SK-N-SH (cell line): ENCODE results near the gene YBX1. TPM values are rescaled to one million over a fixed set of nuclear protein-coding genes. Genes with fewer than 3 reads are reported as not detected.
A peak's percentile ranks its signal among the peaks of the same experiment; 100 is the strongest.

Source experiments
- CTCF ChIA-PET: fragments of 300-600, 350-600 bp; formaldehyde crosslinking; extraction: SDS; loops from one replicate; lab custom pipeline; 2021; lab: Yijun Ruan, JAX
- POLR2A ChIA-PET: fragments of 350-600 bp; sonication (Branson Sonifier 250); formaldehyde crosslinking; extraction: SDS; loops from one replicate; lab custom pipeline; 2020; ENCODE audit warnings: antibody characterized with exemption, inconsistent platforms; lab: Yijun Ruan, JAX
- DNase-seq: peaks from one replicate; pipeline ENCODE4 v3.0.0; 2012
- H2AFZ ChIP-seq: fragments of 200-600 bp; sonication (generic); 2 replicates; pipeline ENCODE4 v1.8.1; 2016; ENCODE audit warnings: antibody characterized with exemption, mild to moderate bottlenecking, low read depth
- H3F3A ChIP-seq: fragments of 200-600 bp; sonication (generic); replicated peaks from 2 replicates; pipeline ENCODE3; 2016; ENCODE audit warnings: antibody characterized with exemption, mild to moderate bottlenecking; ENCODE audit not compliant: insufficient read depth
- H3K27ac ChIP-seq, 2 experiments: fragments of 200-500 bp in 1 of 2; fragments of 200-600 bp in 1 of 2; sonication (Bioruptor generic) in 1 of 2; sonication (generic), shearing (Covaris generic) in 1 of 2; 2 replicates each; pipeline versions ENCODE4 v1.5.1 to v1.6.1; 2014 to 2016; ENCODE audit warnings: low read depth in 2 of 2, inconsistent platforms in 1 of 2, low read length in 1 of 2, mild to moderate bottlenecking in 1 of 2, mixed read lengths in 1 of 2
- H3K27me3 ChIP-seq: fragments of 200-600 bp; sonication (generic), shearing (Covaris generic); 2 replicates; pipeline ENCODE4 v1.6.1; 2016; ENCODE audit warnings: mixed run types; ENCODE audit not compliant: insufficient read depth
- H3K36me3 ChIP-seq, 2 experiments: fragments of 200-500 bp in 1 of 2; fragments of 200-600 bp in 1 of 2; sonication (Bioruptor generic) in 1 of 2; sonication (generic) in 1 of 2; replicated peaks in 1 of 2; 2 replicates each; pipeline versions ENCODE3 to v1.5.1; 2014 to 2016; ENCODE audit warnings: low read length in 1 of 2, mild to moderate bottlenecking in 1 of 2; ENCODE audit not compliant: insufficient read depth in 2 of 2, control insufficient read depth in 1 of 2
- H3K4me1 ChIP-seq, 2 experiments: fragments of 200-500 bp in 1 of 2; fragments of 200-600 bp in 1 of 2; sonication (Bioruptor generic) in 1 of 2; sonication (generic), shearing (Covaris generic) in 1 of 2; 2 replicates each; pipeline versions ENCODE4 v1.5.1 to v1.6.1; 2014 to 2016; ENCODE audit warnings: low read depth in 1 of 2, low read length in 1 of 2, mixed run types in 1 of 2; ENCODE audit not compliant: insufficient read depth in 2 of 2, control insufficient read depth in 1 of 2
- H3K4me2 ChIP-seq: fragments of 200-600 bp; sonication (generic), shearing (Covaris generic); 2 replicates; pipeline ENCODE4 v1.6.1; 2017; ENCODE audit warnings: mixed run types
- H3K4me3 ChIP-seq, 2 experiments: fragments of 200-500 bp in 1 of 2; fragments of 200-600 bp in 1 of 2; sonication (Bioruptor generic) in 1 of 2; sonication (generic), shearing (Covaris generic) in 1 of 2; 2 replicates each; pipeline versions ENCODE4 v1.5.1 to v1.8.1; 2014 to 2016; ENCODE audit warnings: low read depth in 2 of 2, inconsistent platforms in 1 of 2, low read length in 1 of 2, mild to moderate bottlenecking in 1 of 2, mixed read lengths in 1 of 2, moderate library complexity in 1 of 2
- H3K79me2 ChIP-seq: fragments of 200-600 bp; sonication (generic); 2 replicates; pipeline ENCODE4 v1.8.1; 2017; ENCODE audit warnings: mild to moderate bottlenecking; ENCODE audit not compliant: insufficient read depth
- H3K9ac ChIP-seq: fragments of 200-600 bp; sonication (generic); 2 replicates; pipeline ENCODE4 v1.6.1; 2017; ENCODE audit warnings: mixed run types
- H3K9me2 ChIP-seq: fragments of 200-600 bp; sonication (generic); 2 replicates; pipeline ENCODE4 v1.6.1; 2017; ENCODE audit warnings: mixed run types
- H3K9me3 ChIP-seq: fragments of 200-600 bp; sonication (generic); 2 replicates; pipeline ENCODE4 v1.6.1; 2017; ENCODE audit warnings: mixed run types, mild to moderate bottlenecking, moderate library complexity
- H4K20me1 ChIP-seq: fragments of 200-600 bp; sonication (generic); 2 replicates; pipeline ENCODE4 v1.6.1; 2017; ENCODE audit warnings: mild to moderate bottlenecking, mixed run types; ENCODE audit not compliant: insufficient read depth
- CHD2 ChIP-seq: fragments of 150-350 bp; IDR thresholded peaks from 2 replicates; pipeline ENCODE4 v1.6.1; 2018; ENCODE audit warnings: low read length; ENCODE audit not compliant: partially characterized antibody
- EP300 ChIP-seq, 2 experiments: IDR thresholded peaks; 2 replicates each; pipeline versions ENCODE4 v1.4.0 to v1.6.1; 2012; ENCODE audit warnings: borderline replicate concordance in 1 of 2, low read depth in 1 of 2, low read length in 1 of 2
- FOXM1 ChIP-seq: IDR thresholded peaks from 2 replicates; pipeline ENCODE4 v1.4.0; 2012; ENCODE audit warnings: low read depth, mild to moderate bottlenecking
- GABPA ChIP-seq: IDR thresholded peaks from 2 replicates; pipeline ENCODE4 v1.4.0; 2012; ENCODE audit warnings: low read depth, mild to moderate bottlenecking
- IRF3 ChIP-seq: fragments of 150-350 bp; IDR thresholded peaks from 2 replicates; pipeline ENCODE4 v1.6.1; 2016; ENCODE audit warnings: mild to moderate bottlenecking, low read depth, low read length
- MXI1 ChIP-seq: IDR thresholded peaks from 2 replicates; pipeline ENCODE4 v1.6.1; 2012; ENCODE audit warnings: mild to moderate bottlenecking, low read depth, low read length, improper control_type of control experiment
- NFIC ChIP-seq: IDR thresholded peaks from 2 replicates; pipeline ENCODE4 v1.4.0; 2012; ENCODE audit warnings: borderline replicate concordance
- PBX3 ChIP-seq: IDR thresholded peaks from 2 replicates; pipeline ENCODE4; 2012
- POLR2AphosphoS5 ChIP-seq: IDR thresholded peaks from 2 replicates; pipeline ENCODE4 v1.6.1; 2012; ENCODE audit warnings: low read depth, low read length
- RAD21 ChIP-seq: IDR thresholded peaks from 2 replicates; pipeline ENCODE4 v1.6.1; 2012; ENCODE audit warnings: mild to moderate bottlenecking, low read length
- RCOR1 ChIP-seq: fragments of 150-350 bp; IDR thresholded peaks from 2 replicates; pipeline ENCODE4 v1.6.1; 2017; ENCODE audit warnings: antibody characterized with exemption, low read length
- SMC3 ChIP-seq: IDR thresholded peaks from 2 replicates; pipeline ENCODE4 v1.6.1; 2012; ENCODE audit warnings: low read depth, low read length, improper control_type of control experiment
- TCF12 ChIP-seq: IDR thresholded peaks from 2 replicates; pipeline ENCODE4 v1.4.0; 2012
- USF2 ChIP-seq: fragments of 150-350 bp; IDR thresholded peaks from 2 replicates; pipeline ENCODE4 v1.6.1; 2017; ENCODE audit warnings: antibody characterized with exemption, low read length, low read depth, borderline replicate concordance
- WGBS: methylation state at CpG from one replicate; pipeline ENCODE4 v1.1.6; 2017; ENCODE audit warnings: low lambda C conversion rate; 5-methylcytosine and 5-hydroxymethylcytosine counted together
- polyA plus RNA-seq, 3 experiments: library from polyadenylated mRNA; depleted of rRNA; stranded (reverse); fragments of >200 nt; gene quantifications; 2 replicates each; pipeline ENCODE4 v1.2.3, GENCODE V29; 2012

Gene YBX1
- polyA plus RNA-seq, 1 of the 3 experiments (the other 2 are of a cell fraction): 592 TPM

- TF ChIP-seq PBX3 (0 out of 2 replicates have a peak, but pooled peaks have one; percentile 18), TCF12 (no peak), RAD21 (peak; percentile 54), NFIC (no peak), EP300 (IDR thresholded peaks at IDR 0.05; ENCODE audit: borderline replicate concordance in 1 of 2, low read depth in 1 of 2, low read length in 1 of 2) (no peak), POLR2AphosphoS5 (no peak), SMC3 (no peak), RCOR1 (no peak), MXI1 (no peak), GABPA (no peak), FOXM1 (no peak)
- TF ChIP-seq, all 33 proteins: peak for 4
Measured at GRCh38 chr1:42730988-42731387, 48.8 kb downstream of the YBX1 start (continued).

GRCh38 chr1:42731585-42731984 lies 49.4 kb downstream of the YBX1 start:
- ChIA-PET POLR2A (no interaction called here), CTCF (interaction anchor here (0.6 to 1.7 kb wide), 3 partner anchors 11 to 387 kb away, joined by 3 to 4 read pairs (median 4); no protein-coding TSS in a partner anchor)
- WGBS: 83% methylated on average over 3 of the region's 3 CpGs
- no peak overlapping the region for H3K27ac ChIP-seq
- no peaks in the 10 kb centered on the region for H3K79me2 ChIP-seq
- peaks cover 0 to 6% of the 10 kb centered on the region in 2 experiments; a peak in 1 of 4 replicates for H3K4me1 ChIP-seq
- H3K4me2 ChIP-seq: no peak overlapping the region
- no peak for TF ChIP-seq CHD2
- no peaks in the 10 kb centered on the region for H4K20me1 ChIP-seq
- no peaks in the 10 kb centered on the region for H3K9me2 ChIP-seq
- no peaks in the 10 kb centered on the region for H3K9me3 ChIP-seq
- H3K36me3 ChIP-seq: no peaks in the 10 kb centered on the region
- H3K9ac ChIP-seq: no peak overlapping the region
- H2AFZ ChIP-seq: no peak overlapping the region
- no peaks in the 10 kb centered on the region for H3K27me3 ChIP-seq
- DNase-seq: peak; percentile 6
- no peak overlapping the region for H3K4me3 ChIP-seq
- no peaks in the 10 kb centered on the region for H3F3A ChIP-seq

- Histone ChIP-seq H3K27me3 (no peaks in the 10 kb centered on the region), H3K9ac (no peak overlapping the region), H3K9me3 (no peaks in the 10 kb centered on the region), H3K4me3 (no peak overlapping the region), H3K4me1 (peaks cover 0 to 6% of the 10 kb centered on the region in 2 experiments; a peak in 1 of 4 replicates), H3K4me2 (no peak overlapping the region), H3K79me2 (no peaks in the 10 kb centered on the region), H3F3A (no peaks in the 10 kb centered on the region)
- DNase-seq: peak; percentile 3
- TF ChIP-seq USF2 (no peak), IRF3 (no peak)
- TF ChIP-seq, all 33 proteins: peak for 0
- whole genome bisulfite sequencing: 83% methylated on average over 10 of the region's 10 CpGs
- H3K36me3 ChIP-seq: no peaks in the 10 kb centered on the region
- H4K20me1 ChIP-seq: no peaks in the 10 kb centered on the region
- no peak overlapping the region for H2AFZ ChIP-seq
- POLR2A ChIA-PET: no interaction called here
- no peak overlapping the region for H3K27ac ChIP-seq
- H3K9me2 ChIP-seq: no peaks in the 10 kb centered on the region
- CTCF ChIA-PET: interaction anchor here (1.5 kb wide), 2 partner anchors 12 to 13 kb away, joined by 3 to 4 read pairs; no protein-coding TSS in a partner anchor
Measured at GRCh38 chr1:42732126-42732680, 50.0 kb downstream of the YBX1 start.
